Erythroblast (primary cell): ENCODE results near the gene UGT1A5.

Experiments used
- GATA1 ChIP-seq: IDR thresholded peaks from 2 replicates; pipeline ENCODE4 v1.6.1; 2011; ENCODE audit warnings: low read depth, mild to moderate bottlenecking, control low read depth, low read length, moderate library complexity
- POLR2A ChIP-seq: IDR thresholded peaks from 2 replicates; pipeline ENCODE4 v1.6.1; 2011; ENCODE audit warnings: mild to moderate bottlenecking, low read length

DNA sequence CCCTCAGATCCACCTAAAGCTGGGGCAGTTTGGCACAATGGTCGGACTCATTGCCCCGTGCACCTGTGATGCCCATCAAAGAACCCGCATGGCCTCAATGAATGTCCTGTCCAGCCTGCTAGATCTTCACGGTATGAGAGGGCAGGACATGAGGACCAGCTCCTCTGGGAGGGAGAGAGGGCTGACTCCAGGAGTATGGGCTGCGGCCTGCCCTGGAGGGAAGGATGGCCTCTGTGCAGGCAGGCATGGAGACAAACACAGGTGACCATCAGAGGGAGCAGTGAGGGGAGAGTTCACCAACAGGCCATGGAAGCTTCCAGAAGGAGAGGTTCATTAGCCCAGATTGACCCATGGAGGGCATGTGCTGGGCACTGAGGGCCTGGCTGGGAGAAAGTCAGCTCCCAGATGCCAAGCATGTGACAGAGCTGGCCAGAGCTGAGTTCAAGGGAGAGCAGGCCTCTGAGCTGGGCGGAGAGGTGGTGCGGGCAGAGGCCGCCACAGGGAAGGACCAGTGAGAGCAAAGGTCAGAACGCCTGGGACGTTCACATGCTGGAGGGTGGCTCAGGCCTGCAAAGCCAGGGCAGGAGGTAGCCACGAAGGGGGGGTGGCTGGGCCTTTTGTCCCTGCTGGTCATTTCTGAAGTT lies 105.4 kb downstream of the UGT1A5 start:
- TF ChIP-seq POLR2A (no peak), GATA1 (no peak)
